ENCODE data around the gene ACAD10. TPM values are rescaled to one million over a fixed set of nuclear protein-coding genes. Genes with fewer than 3 reads are reported as not detected.

The ACAD10 gene
- total RNA-seq, 1 experiment from 2014 or later: 25.3 TPM

Small RNAs within 50 kb of the gene (microRNA-seq; reads per million reads assigned to microRNA genes)
- not detected for gene MIR6761 (ENCODE audit: borderline number of aligned reads)

Other genes starting within 250 kb of the ACAD10 start
- gene ATXN2, start 86.7 kb upstream of the ACAD10 start, total RNA-seq (2021; ENCODE audit: unreplicated experiment): 72.7 TPM
- 16.7 TPM for gene BRAP, start 97 bp upstream of the ACAD10 start, total RNA-seq (2021; ENCODE audit: unreplicated experiment)
- gene ALDH2, start 80.9 kb downstream of the ACAD10 start, total RNA-seq (2021; ENCODE audit: unreplicated experiment): 32.9 TPM
- 57.9 TPM for gene MAPKAPK5, start 156.2 kb downstream of the ACAD10 start, total RNA-seq (2021; ENCODE audit: unreplicated experiment)

All from HCT116 (cell line).